ENCODE measurements around the gene ANKRD44.
A peak's percentile ranks its signal among the peaks of the same experiment; 100 is the strongest.

Gene ANKRD44

GRCh38 chr2:197322724-197323720, 12.4 kb upstream of the ANKRD44 start:
- Histone ChIP-seq H3K9me3 (ENCODE audit: insufficient read depth, low read depth, low read length) (no peaks in the 10 kb centered on the region), H3F3A (ENCODE audit: low read depth) (no peaks in the 10 kb centered on the region), H3K4me3 (ENCODE audit: low read length, poor library complexity, severe bottlenecking) (no peak overlapping the region), H3K9me2 (replicated peaks; ENCODE audit: low read depth, low read length) (no peaks in the 10 kb centered on the region), H3K9ac (ENCODE audit: low read depth, low read length, poor library complexity, severe bottlenecking) (no peak overlapping the region), H3K36me3 (ENCODE audit: insufficient read depth, low read length) (no peaks in the 10 kb centered on the region), H3K4me1 (ENCODE audit: insufficient read depth, low read length, poor library complexity, severe bottlenecking) (peaks cover 16% of the 10 kb centered on the region), H3K79me2 (ENCODE audit: insufficient read depth, low read length) (no peaks in the 10 kb centered on the region), H4K20me1 (ENCODE audit: insufficient read depth, low read length, poor library complexity, severe bottlenecking) (no peaks in the 10 kb centered on the region), H2AFZ (ENCODE audit: low read length) (peak overlapping the region; percentile 67; the same call in 1 of the 2 replicates), H3K4me2 (ENCODE audit: low read depth, low read length, poor library complexity, severe bottlenecking) (no peak overlapping the region), H3K27me3 (ENCODE audit: insufficient read depth, low read length, poor library complexity, severe bottlenecking) (no peaks in the 10 kb centered on the region)
- TF ChIP-seq EZH2phosphoT487 (IDR thresholded peaks at IDR 0.05; ENCODE audit: borderline replicate concordance): no peak
- no peak for TF ChIP-seq CTCF (conservative IDR thresholded peaks at IDR 0.05; ENCODE audit: low read length)

DNA sequence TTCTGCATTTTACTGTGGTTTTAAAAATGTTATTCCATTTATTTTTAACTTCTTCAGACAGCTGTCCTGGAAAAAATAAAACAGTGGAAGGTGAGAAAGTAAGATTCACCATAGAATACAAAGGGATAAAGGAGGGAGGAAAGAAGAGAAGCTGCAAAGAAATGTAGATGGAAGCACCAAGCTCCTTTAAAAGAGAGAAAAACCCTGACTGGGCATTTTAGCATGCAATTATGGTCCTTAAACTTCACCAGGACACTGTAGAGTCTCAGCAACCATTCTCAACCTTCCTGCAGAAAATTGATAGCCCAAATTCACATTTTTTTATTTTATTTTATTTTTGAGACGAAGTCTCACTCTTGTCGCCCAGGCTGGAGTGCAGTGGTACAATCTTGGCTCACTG, 11.6 kb upstream of the ANKRD44 start:
- no peaks in the 10 kb centered on the region for H3K79me2 ChIP-seq (ENCODE audit: insufficient read depth, low read length)
- no peaks in the 10 kb centered on the region for H3K36me3 ChIP-seq (ENCODE audit: insufficient read depth, low read length)
- H3K9ac ChIP-seq (ENCODE audit: low read depth, low read length, poor library complexity, severe bottlenecking): no peak overlapping the region
- H3K4me2 ChIP-seq (ENCODE audit: low read depth, low read length, poor library complexity, severe bottlenecking): no peak overlapping the region
- no peaks in the 10 kb centered on the region for H3F3A ChIP-seq (ENCODE audit: low read depth)
- no peak overlapping the region for H3K4me3 ChIP-seq (ENCODE audit: low read length, poor library complexity, severe bottlenecking)
- TF ChIP-seq EZH2phosphoT487 (IDR thresholded peaks at IDR 0.05; ENCODE audit: borderline replicate concordance) (no peak), CTCF (conservative IDR thresholded peaks at IDR 0.05; ENCODE audit: low read length) (no peak)
- H3K4me1 ChIP-seq (ENCODE audit: insufficient read depth, low read length, poor library complexity, severe bottlenecking): peaks cover 10% of the 10 kb centered on the region
- H3K9me2 ChIP-seq (replicated peaks; ENCODE audit: low read depth, low read length): no peaks in the 10 kb centered on the region
- H4K20me1 ChIP-seq (ENCODE audit: insufficient read depth, low read length, poor library complexity, severe bottlenecking): no peaks in the 10 kb centered on the region
- H3K9me3 ChIP-seq (ENCODE audit: insufficient read depth, low read depth, low read length): no peaks in the 10 kb centered on the region
- no peaks in the 10 kb centered on the region for H3K27me3 ChIP-seq (ENCODE audit: insufficient read depth, low read length, poor library complexity, severe bottlenecking)
- no peak overlapping the region for H2AFZ ChIP-seq (ENCODE audit: low read length)

- Histone ChIP-seq H3K4me3 (ENCODE audit: low read length, poor library complexity, severe bottlenecking) (no peak overlapping the region), H3K9ac (ENCODE audit: low read depth, low read length, poor library complexity, severe bottlenecking) (no peak overlapping the region), H3K4me2 (ENCODE audit: low read depth, low read length, poor library complexity, severe bottlenecking) (no peak overlapping the region), H3K36me3 (ENCODE audit: insufficient read depth, low read length) (no peaks in the 10 kb centered on the region), H3K9me2 (replicated peaks; ENCODE audit: low read depth, low read length) (no peaks in the 10 kb centered on the region), H3K9me3 (ENCODE audit: insufficient read depth, low read depth, low read length) (no peaks in the 10 kb centered on the region), H3K27me3 (ENCODE audit: insufficient read depth, low read length, poor library complexity, severe bottlenecking) (no peaks in the 10 kb centered on the region), H3K79me2 (ENCODE audit: insufficient read depth, low read length) (no peaks in the 10 kb centered on the region), H2AFZ (ENCODE audit: low read length) (no peak overlapping the region), H4K20me1 (ENCODE audit: insufficient read depth, low read length, poor library complexity, severe bottlenecking) (no peaks in the 10 kb centered on the region), H3F3A (ENCODE audit: low read depth) (no peaks in the 10 kb centered on the region), H3K4me1 (ENCODE audit: insufficient read depth, low read length, poor library complexity, severe bottlenecking) (peaks cover 12% of the 10 kb centered on the region)
- TF ChIP-seq CTCF (conservative IDR thresholded peaks at IDR 0.05; ENCODE audit: low read length): no peak
- no peak for TF ChIP-seq EZH2phosphoT487 (IDR thresholded peaks at IDR 0.05; ENCODE audit: borderline replicate concordance)
Observed at GRCh38 chr2:197315371-197315770, 4.8 kb upstream of the ANKRD44 start.
